HepG2 (cell line): ENCODE results near the gene TEX22.

Source experiments
- CENPT ChIP-seq: sonication (generic); formaldehyde crosslinking; IDR thresholded peaks from 2 replicates; pipeline ENCODE4 v1.8.0; 2022; ENCODE audit warnings: low read depth, mild to moderate bottlenecking, moderate library complexity, missing genetic modification reagents
- GTF3A ChIP-seq: sonication (generic); formaldehyde crosslinking; conservative IDR thresholded peaks from 2 replicates; pipeline ENCODE4 v1.4.0; 2020; ENCODE audit warnings: mild to moderate bottlenecking, missing genetic modification reagents
- RAD21 ChIP-seq: fragments of 450-650 bp; formaldehyde crosslinking; IDR thresholded peaks from 2 replicates; pipeline ENCODE4 v1.5.0; 2020; ENCODE audit warnings: mild to moderate bottlenecking
- SOX6 ChIP-seq, 2 experiments: fragments of 450-650 bp in 1 of 2; sonication (generic) in 1 of 2; formaldehyde crosslinking in 1 of 2; IDR thresholded peaks; 2 replicates each; pipeline versions ENCODE4 v1.4.0 to v1.6.1; 2017 to 2020; ENCODE audit warnings: antibody characterized with exemption in 1 of 2, mild to moderate bottlenecking in 1 of 2, missing genetic modification reagents in 1 of 2
- TARDBP ChIP-seq: sonication (generic); formaldehyde crosslinking; IDR thresholded peaks from 2 replicates; pipeline ENCODE4 v1.8.0; 2022; ENCODE audit warnings: mild to moderate bottlenecking, missing genetic modification reagents
- ZFP36 ChIP-seq: fragments of 150-350 bp; IDR thresholded peaks from 2 replicates; pipeline ENCODE4 v1.6.1; 2018; ENCODE audit warnings: borderline replicate concordance, low read length, low read depth; ENCODE audit not compliant: partially characterized antibody
- ZNF260 ChIP-seq: sonication (generic); formaldehyde crosslinking; IDR thresholded peaks from 2 replicates; pipeline ENCODE4 v1.4.0; 2020; ENCODE audit warnings: missing genetic modification reagents, low read depth, mild to moderate bottlenecking, borderline replicate concordance
- ZNF773 ChIP-seq: sonication (generic); formaldehyde crosslinking; IDR thresholded peaks from 2 replicates; pipeline ENCODE4 v1.4.0; 2020; ENCODE audit warnings: missing genetic modification reagents, borderline replicate concordance
- TF ChIP-seq, protein P1 (sequence below): sonication (generic); formaldehyde crosslinking; IDR thresholded peaks from 2 replicates; pipeline ENCODE4 v1.8.0; 2022; ENCODE audit warnings: mild to moderate bottlenecking, missing genetic modification reagents
- TF ChIP-seq, protein P2 (sequence below): sonication (generic); formaldehyde crosslinking; IDR thresholded peaks from 2 replicates; pipeline ENCODE4 v1.4.0; 2020; ENCODE audit warnings: missing genetic modification reagents

DNA sequence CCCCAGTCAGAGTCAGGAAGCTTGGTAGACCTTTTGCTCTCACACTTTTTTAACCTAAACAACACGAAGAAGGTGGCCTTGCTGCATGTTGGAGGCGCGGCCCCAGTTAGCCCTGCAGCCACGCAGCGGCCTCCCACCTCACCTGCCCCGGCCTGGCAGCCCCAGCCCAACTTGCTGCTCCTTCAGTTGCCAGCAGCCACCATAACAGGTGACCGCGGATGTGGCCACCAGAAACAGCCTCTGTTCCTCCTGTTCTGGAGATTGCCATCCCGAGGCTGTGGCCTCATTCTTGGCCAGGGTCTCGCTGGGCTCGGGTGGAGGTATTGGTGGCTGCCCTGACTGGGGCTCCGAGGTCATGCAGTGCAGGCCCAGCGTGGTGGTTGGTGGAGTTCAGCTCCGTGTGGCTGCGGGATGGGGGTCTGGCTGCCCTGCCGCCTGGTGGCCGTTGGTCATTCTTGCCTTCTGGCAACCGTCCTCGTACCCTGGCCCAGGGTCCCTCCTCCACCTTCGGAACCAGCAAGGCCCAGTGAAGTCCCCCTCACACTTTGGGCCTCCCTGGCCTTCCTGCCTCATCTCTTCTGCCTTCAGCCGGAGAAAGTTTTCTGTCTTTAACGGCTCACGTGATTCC is 20.7 kb upstream of the TEX22 start:
- TF ChIP-seq SOX6 (IDR thresholded peaks at IDR 0.05) (no peak), SOX6 (CRISPR knock-in tag; IDR thresholded peaks at IDR 0.05) (no peak), RAD21 (CRISPR knock-in tag) (no peak), ZNF260 (CRISPR knock-in tag) (no peak), GTF3A (no peak), TARDBP (CRISPR knock-in tag) (no peak), ZNF773 (CRISPR knock-in tag) (no peak), ZFP36 (no peak), CENPT (CRISPR knock-in tag) (no peak)
- TF ChIP-seq, protein P1, sequence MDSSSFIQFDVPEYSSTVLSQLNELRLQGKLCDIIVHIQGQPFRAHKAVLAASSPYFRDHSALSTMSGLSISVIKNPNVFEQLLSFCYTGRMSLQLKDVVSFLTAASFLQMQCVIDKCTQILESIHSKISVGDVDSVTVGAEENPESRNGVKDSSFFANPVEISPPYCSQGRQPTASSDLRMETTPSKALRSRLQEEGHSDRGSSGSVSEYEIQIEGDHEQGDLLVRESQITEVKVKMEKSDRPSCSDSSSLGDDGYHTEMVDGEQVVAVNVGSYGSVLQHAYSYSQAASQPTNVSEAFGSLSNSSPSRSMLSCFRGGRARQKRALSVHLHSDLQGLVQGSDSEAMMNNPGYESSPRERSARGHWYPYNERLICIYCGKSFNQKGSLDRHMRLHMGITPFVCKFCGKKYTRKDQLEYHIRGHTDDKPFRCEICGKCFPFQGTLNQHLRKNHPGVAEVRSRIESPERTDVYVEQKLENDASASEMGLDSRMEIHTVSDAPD (CRISPR knock-in tag): no peak
- TF ChIP-seq, protein P2, sequence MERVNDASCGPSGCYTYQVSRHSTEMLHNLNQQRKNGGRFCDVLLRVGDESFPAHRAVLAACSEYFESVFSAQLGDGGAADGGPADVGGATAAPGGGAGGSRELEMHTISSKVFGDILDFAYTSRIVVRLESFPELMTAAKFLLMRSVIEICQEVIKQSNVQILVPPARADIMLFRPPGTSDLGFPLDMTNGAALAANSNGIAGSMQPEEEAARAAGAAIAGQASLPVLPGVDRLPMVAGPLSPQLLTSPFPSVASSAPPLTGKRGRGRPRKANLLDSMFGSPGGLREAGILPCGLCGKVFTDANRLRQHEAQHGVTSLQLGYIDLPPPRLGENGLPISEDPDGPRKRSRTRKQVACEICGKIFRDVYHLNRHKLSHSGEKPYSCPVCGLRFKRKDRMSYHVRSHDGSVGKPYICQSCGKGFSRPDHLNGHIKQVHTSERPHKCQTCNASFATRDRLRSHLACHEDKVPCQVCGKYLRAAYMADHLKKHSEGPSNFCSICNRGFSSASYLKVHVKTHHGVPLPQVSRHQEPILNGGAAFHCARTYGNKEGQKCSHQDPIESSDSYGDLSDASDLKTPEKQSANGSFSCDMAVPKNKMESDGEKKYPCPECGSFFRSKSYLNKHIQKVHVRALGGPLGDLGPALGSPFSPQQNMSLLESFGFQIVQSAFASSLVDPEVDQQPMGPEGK: no peak
